Stimulated activated effector memory CD8-positive, alpha-beta T cell treated with anti-CD3 and anti-CD28 coated beads, Interleukin-12 subunit alpha, Interleukin-12 subunit beta, amount 100 ng/mL, for 72 hours (primary cell): ENCODE results near the gene SLF1.

Source experiments
- ATAC-seq: fragments of 150-1000 bp; cut with Tn5 transposase; 2 replicates; pipeline ENCODE4 v1.10.0; 2021
- DNase-seq, 2 donors: peaks; one replicate each; pipeline ENCODE4 v3.0.0; 2021 to 2022; ENCODE audit warnings: low spot score in 2 of 2
- H3K27ac Mint-ChIP-seq: one replicate; pipeline ENCODE4 v1.8.0; 2022; ENCODE audit warnings: mild to moderate bottlenecking, mixed read lengths
- H3K36me3 Mint-ChIP-seq: one replicate; pipeline ENCODE4 v1.8.0; 2022; ENCODE audit warnings: mild to moderate bottlenecking, mixed read lengths
- H3K4me1 Mint-ChIP-seq: one replicate; pipeline ENCODE4 v1.8.0; 2022; ENCODE audit warnings: mixed read lengths
- H3K4me3 Mint-ChIP-seq: one replicate; pipeline ENCODE4 v1.8.0; 2022; ENCODE audit warnings: mild to moderate bottlenecking, mixed read lengths
- H3K9me3 Mint-ChIP-seq: one replicate; pipeline ENCODE4 v1.8.0; 2022; ENCODE audit warnings: mixed read lengths

The SLF1 gene

GRCh38 chr5:94690778-94691177 lies 72.3 kb downstream of the SLF1 start:
- Mint-ChIP-seq H3K27ac (peak overlapping the region; percentile 8), H3K4me1 (peaks cover 9% of the 10 kb centered on the region), H3K36me3 (peaks cover 86% of the 10 kb centered on the region), H3K9me3 (no peaks in the 10 kb centered on the region), H3K4me3 (no peak overlapping the region)
- DNase-seq (no peak), ATAC-seq (no peak)

- H3K36me3 Mint-ChIP-seq, result peaks cover 91% of the 10 kb centered on the region
- H3K4me1 Mint-ChIP-seq, result peaks cover 9% of the 10 kb centered on the region
- no peak for DNase-seq
- ATAC-seq, result no peak
- H3K27ac Mint-ChIP-seq, result peak overlapping the region; percentile 8
- H3K4me3 Mint-ChIP-seq, result no peak overlapping the region
- H3K9me3 Mint-ChIP-seq, result no peaks in the 10 kb centered on the region
Observed at GRCh38 chr5:94691291-94691690, 72.8 kb downstream of the SLF1 start.

DNA sequence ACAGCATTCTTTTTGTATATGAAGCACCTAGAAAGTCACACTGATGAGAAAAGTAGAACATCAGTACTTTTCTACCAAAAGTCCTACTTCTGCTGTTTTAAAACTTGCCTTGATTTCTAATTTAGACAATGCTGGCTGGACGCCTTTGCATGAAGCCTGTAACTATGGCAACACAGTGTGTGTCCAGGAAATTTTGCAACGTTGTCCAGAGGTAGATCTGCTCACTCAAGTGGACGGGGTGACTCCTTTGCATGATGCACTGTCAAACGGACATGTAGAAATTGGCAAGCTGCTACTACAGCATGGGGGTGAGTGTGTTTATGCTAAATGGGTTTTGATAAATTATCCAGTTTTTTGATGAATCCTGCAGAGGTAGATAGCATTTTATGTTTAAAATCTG lies 73.5 kb downstream of the SLF1 start:
- Mint-ChIP-seq H3K4me1 (peaks cover 9% of the 10 kb centered on the region), H3K36me3 (peaks cover 85% of the 10 kb centered on the region), H3K9me3 (no peaks in the 10 kb centered on the region), H3K27ac (no peak overlapping the region), H3K4me3 (no peak overlapping the region)
- DNase-seq, result no peak
- no peak for ATAC-seq

- Mint-ChIP-seq H3K36me3 (peaks cover 78% of the 10 kb centered on the region), H3K4me1 (peaks cover 6% of the 10 kb centered on the region), H3K9me3 (no peaks in the 10 kb centered on the region), H3K27ac (no peak overlapping the region), H3K4me3 (no peak overlapping the region)
- no peak for ATAC-seq
- DNase-seq, result no peak
Observed at GRCh38 chr5:94692581-94692980, 74.1 kb downstream of the SLF1 start.

- peak; percentile 91 for ATAC-seq
- peaks cover 72% of the 10 kb centered on the region for H3K36me3 Mint-ChIP-seq
- DNase-seq, result no peak
- peaks cover 6% of the 10 kb centered on the region for H3K4me1 Mint-ChIP-seq
- no peaks in the 10 kb centered on the region for H3K9me3 Mint-ChIP-seq
- no peak overlapping the region for H3K4me3 Mint-ChIP-seq
- no peak overlapping the region for H3K27ac Mint-ChIP-seq
Observed at GRCh38 chr5:94693043-94693822, 74.8 kb downstream of the SLF1 start.

DNA sequence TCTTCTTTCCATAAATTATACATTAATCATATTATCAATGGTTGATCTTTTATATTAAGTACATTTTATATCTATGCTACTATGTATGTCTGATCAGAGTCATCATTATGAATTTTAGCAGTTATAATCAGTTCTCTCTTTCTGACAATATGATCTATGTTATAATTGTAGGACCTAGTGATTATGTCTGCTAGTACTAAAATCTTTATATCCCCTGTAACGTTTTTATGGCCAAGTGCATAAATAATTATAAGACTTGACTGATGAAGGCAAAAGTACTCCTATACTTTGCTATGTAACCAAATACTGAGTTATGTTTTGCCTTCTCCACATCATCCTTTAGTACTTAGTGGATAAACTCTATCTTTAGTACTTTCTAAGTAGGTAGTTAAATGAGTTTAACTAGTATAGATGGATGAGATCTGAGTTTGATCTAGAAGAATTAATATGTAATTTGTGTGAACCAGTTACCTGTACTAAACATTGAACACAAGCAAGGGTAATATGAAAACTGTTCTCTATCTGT lies 75.4 kb downstream of the SLF1 start:
- H3K4me1 Mint-ChIP-seq, result peaks cover 6% of the 10 kb centered on the region
- ATAC-seq, result no peak
- H3K27ac Mint-ChIP-seq, result no peak overlapping the region

DNA sequence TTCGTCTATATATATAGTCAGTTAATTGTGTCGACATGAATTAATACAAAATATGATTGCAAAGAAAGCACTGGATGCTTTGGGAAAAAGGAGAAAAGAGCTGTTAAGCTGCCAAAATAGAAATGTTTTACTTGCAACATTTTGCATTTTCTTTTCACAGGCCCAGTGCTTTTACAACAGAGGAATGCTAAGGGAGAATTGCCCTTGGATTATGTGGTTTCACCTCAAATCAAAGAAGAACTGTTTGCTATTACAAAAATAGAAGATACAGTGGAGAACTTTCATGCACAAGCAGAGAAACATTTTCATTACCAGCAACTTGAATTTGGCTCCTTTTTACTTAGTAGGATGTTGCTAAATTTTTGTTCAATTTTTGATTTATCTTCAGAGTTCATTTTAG lies 76.2 kb downstream of the SLF1 start:
- peaks cover 57% of the 10 kb centered on the region for H3K36me3 Mint-ChIP-seq
- H3K4me3 Mint-ChIP-seq, result no peak overlapping the region
- no peak for DNase-seq
- H3K27ac Mint-ChIP-seq, result no peak overlapping the region
- peaks cover 6% of the 10 kb centered on the region for H3K4me1 Mint-ChIP-seq
- ATAC-seq, result no peak
- H3K9me3 Mint-ChIP-seq, result no peaks in the 10 kb centered on the region

More for the DNA sequence above, 75.4 kb downstream of the SLF1 start:
- no peak for DNase-seq
- peaks cover 65% of the 10 kb centered on the region for H3K36me3 Mint-ChIP-seq
- H3K4me3 Mint-ChIP-seq, result no peak overlapping the region
- H3K9me3 Mint-ChIP-seq, result no peaks in the 10 kb centered on the region

- H3K9me3 Mint-ChIP-seq, result no peaks in the 10 kb centered on the region
- ATAC-seq, result no peak
- no peak overlapping the region for H3K4me3 Mint-ChIP-seq
- DNase-seq, result no peak
- H3K36me3 Mint-ChIP-seq, result peaks cover 31% of the 10 kb centered on the region
- H3K4me1 Mint-ChIP-seq, result peaks cover 10% of the 10 kb centered on the region
- H3K27ac Mint-ChIP-seq, result no peak overlapping the region
Observed at GRCh38 chr5:94698197-94698596, 79.7 kb downstream of the SLF1 start.

- H3K36me3 Mint-ChIP-seq, result peaks cover 22% of the 10 kb centered on the region
Observed at GRCh38 chr5:94699562-94699961, 81.1 kb downstream of the SLF1 start.

GRCh38 chr5:94700592-94700991 lies 82.1 kb downstream of the SLF1 start:
- ATAC-seq, result peak; percentile 99
- Mint-ChIP-seq H3K4me1 (peaks cover 7% of the 10 kb centered on the region), H3K9me3 (no peaks in the 10 kb centered on the region), H3K36me3 (peaks cover 13% of the 10 kb centered on the region), H3K27ac (no peak overlapping the region), H3K4me3 (no peak overlapping the region)
- DNase-seq, result no peak

More at GRCh38 chr5:94699562-94699961, 81.1 kb downstream of the SLF1 start:
- no peak overlapping the region for H3K27ac Mint-ChIP-seq
- H3K4me1 Mint-ChIP-seq, result peaks cover 7% of the 10 kb centered on the region
- no peak overlapping the region for H3K4me3 Mint-ChIP-seq
- no peaks in the 10 kb centered on the region for H3K9me3 Mint-ChIP-seq
- no peak for DNase-seq
- no peak for ATAC-seq

- DNase-seq, result no peak
- peaks cover 8% of the 10 kb centered on the region for H3K36me3 Mint-ChIP-seq
- H3K4me3 Mint-ChIP-seq, result no peak overlapping the region
- no peak for ATAC-seq
- peaks cover 7% of the 10 kb centered on the region for H3K4me1 Mint-ChIP-seq
- no peaks in the 10 kb centered on the region for H3K9me3 Mint-ChIP-seq
- no peak overlapping the region for H3K27ac Mint-ChIP-seq
Observed at GRCh38 chr5:94702729-94703128, 84.3 kb downstream of the SLF1 start.

DNA sequence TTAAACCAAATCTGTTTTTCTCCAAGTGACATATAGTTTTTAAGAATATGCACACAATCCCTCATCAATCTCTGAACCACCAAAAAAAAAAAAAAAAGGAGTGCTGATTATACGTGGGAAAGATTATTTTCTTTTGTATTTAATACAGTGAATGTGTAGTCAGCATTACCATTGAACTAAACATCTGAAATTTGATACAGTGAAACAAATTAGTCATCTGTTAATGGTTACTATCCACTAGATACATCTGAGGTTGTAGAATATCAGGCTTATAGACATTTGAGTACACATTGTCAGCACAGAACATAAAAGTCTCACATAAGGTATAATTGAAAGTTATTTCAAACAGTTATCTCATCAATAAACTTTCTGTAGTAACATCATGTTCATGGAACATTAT lies 87.0 kb downstream of the SLF1 start:
- Mint-ChIP-seq H3K27ac (no peak overlapping the region), H3K36me3 (peaks cover 21% of the 10 kb centered on the region), H3K4me1 (peaks cover 4% of the 10 kb centered on the region), H3K9me3 (no peaks in the 10 kb centered on the region), H3K4me3 (no peak overlapping the region)
- DNase-seq, result no peak
- ATAC-seq, result no peak

DNA sequence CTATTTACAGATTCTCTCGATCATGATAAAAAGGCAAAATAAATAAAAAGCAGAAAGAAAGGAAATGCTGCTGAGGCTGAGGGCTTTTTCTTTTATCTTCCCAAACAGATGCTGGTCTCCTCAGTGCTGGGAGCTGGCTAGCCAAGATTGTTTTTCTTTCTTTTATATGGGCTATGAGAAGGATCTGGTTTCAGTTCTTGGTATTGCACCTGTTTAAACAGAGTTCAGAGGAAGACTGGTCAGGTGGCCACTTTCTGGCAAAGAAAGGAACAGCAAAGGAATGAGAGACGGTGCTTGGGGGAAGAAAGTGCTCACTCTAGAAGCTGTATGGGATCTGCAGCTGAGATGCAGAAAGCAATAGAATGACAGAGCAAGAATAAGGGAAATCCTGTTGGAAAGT lies 88.9 kb downstream of the SLF1 start:
- H3K27ac Mint-ChIP-seq, result no peak overlapping the region
- H3K36me3 Mint-ChIP-seq, result peaks cover 12% of the 10 kb centered on the region
- H3K4me1 Mint-ChIP-seq, result no peaks in the 10 kb centered on the region
- ATAC-seq (no peak), DNase-seq (no peak)
- H3K9me3 Mint-ChIP-seq, result no peaks in the 10 kb centered on the region
- no peak overlapping the region for H3K4me3 Mint-ChIP-seq

DNA sequence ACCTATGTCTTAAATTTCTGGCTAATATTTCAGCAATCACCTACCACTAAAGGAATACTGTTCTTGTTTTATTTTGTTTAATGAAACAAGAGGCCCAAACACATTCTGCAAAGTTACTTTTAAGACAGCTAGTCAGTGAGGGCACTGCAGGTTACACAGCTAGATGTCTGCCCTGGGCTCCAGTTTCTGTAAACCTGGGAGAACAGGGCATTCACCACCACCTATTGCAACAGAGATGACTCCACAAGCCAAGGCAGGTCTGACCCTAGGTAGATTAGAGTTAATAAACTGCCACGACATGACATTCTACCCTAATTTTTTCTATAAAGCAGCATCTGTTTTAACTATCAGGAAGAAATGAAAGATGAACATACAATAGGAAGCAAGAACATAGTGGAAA lies 90.8 kb downstream of the SLF1 start:
- ATAC-seq (no peak), DNase-seq (no peak)
- peaks cover 12% of the 10 kb centered on the region for H3K36me3 Mint-ChIP-seq
- H3K9me3 Mint-ChIP-seq, result no peaks in the 10 kb centered on the region
- H3K4me1 Mint-ChIP-seq, result no peaks in the 10 kb centered on the region
- H3K27ac Mint-ChIP-seq, result no peak overlapping the region
- H3K4me3 Mint-ChIP-seq, result no peak overlapping the region

- DNase-seq, result no peak
- no peak overlapping the region for H3K27ac Mint-ChIP-seq
Observed at GRCh38 chr5:94711785-94712184, 93.3 kb downstream of the SLF1 start.

DNA sequence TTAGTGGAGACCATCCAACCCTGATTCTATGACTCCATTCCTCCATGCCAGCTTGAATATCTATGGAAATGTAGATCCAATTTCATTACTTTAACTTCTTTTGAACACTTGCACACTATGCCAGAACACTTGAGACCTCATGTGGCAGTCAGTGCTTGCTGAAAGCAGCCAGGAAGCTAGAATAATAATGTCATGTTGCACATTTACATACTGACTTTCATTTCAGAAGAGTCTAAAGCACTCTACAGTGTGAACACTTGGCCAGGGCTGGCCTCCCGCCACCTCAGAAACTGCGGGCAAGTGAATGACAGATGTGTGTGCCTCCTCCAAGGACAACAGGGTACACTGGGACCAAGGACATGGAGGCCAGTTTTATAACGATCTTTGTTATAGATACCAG lies 97.3 kb downstream of the SLF1 start:
- DNase-seq (no peak), ATAC-seq (no peak)
- Mint-ChIP-seq H3K9me3 (no peaks in the 10 kb centered on the region), H3K36me3 (no peaks in the 10 kb centered on the region), H3K27ac (no peak overlapping the region), H3K4me1 (no peaks in the 10 kb centered on the region), H3K4me3 (no peak overlapping the region)

More at GRCh38 chr5:94711785-94712184, 93.3 kb downstream of the SLF1 start:
- Mint-ChIP-seq H3K36me3 (peaks cover 12% of the 10 kb centered on the region), H3K4me3 (no peak overlapping the region), H3K9me3 (no peaks in the 10 kb centered on the region), H3K4me1 (no peaks in the 10 kb centered on the region)
- no peak for ATAC-seq
